Islet precursor cell (in vitro differentiated cells): ENCODE measurements around the gene HTR2B.
"Not testable (repeated sequence)": the region's sequence is repeated elsewhere in the genome, so short reads cannot be mapped to it uniquely, and the experiment has no call there.

Source experiments
- DNase-seq: peaks from one replicate; pipeline ENCODE4 v3.0.0-alpha.2; 2018

HTR2B gene

DNA sequence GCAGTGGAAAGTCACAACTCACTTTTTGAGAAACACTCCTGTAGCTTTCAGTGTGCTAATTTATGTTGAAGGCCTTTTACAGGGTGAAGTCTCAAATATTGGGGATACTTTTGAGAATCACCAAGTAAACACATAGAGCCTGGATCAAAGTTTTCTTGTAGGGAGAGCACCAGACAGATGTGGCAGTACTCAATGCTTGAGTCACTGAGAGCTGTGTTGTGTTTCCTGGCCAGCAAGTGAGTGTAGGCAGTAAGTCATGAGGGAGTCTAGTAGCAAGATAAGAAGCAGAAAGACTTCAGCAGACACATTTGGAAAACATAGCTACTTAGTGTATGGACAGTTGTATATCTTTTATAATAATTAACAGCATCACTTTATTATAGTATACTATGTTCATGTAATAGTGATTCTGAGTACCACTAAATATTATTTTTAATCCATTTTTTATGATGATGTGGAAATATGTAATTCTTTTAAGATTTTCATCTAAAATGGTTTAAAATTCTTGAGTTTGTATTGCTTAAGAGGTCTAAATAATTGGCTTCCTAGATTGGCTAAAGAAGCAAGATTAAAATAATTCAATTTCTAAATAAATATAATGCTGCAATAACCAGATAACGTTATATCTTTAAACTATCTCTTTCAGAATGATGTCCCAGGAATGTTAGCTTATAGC, 55.3 kb downstream of the HTR2B start:
- no peak for DNase-seq

DNA sequence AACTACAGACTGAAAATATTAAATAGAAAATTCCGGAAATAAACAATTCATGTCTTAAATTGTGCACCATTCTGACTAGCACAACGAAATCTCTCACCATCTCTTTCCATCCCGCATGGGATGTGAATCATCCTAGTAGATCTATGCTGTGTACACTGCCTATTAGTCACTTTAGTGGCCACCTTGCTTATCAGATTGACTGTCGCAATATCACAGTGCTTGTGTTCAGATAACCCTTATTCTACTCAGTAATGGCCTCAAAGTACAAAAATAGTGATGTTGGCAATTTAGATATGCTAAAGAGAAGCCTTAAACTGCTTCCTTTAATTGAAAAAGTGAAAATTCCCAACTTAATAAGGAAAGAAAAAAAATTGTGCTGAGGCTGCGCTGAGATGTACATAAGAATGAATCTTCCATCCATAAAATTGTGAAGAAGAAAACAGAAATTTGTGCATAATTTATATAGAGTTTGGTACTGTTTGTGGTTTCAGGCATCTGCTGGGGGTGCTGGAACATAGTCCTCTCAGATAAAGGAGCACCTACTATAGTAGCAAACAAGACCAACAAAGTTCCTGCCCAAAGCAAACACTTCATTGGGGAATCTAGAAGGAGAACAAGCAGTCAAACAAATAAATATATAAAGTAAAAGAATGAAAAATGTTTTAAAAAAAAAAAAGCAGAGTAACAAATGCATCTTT, 56.2 kb downstream of the HTR2B start:
- DNase-seq, result no peak

DNA sequence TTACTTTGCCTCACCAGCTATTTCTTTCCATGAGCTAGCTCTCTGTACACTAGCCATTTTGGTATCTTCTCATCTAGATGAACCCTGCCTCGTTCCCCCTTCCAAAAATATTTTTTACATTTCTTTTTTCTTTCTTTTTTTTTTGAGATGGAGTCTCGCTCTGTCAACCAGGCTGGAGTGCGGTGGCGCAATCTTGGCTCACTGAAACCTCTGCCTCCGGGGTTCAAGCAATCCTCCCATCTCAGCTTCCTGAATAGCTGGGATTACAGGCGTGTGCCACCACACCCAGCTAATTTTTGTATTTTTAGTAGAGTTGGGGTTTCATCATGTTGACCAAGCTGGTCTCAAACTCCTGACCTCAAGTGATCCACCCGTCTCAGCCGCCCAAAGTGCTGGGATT, 57.3 kb downstream of the HTR2B start:
- DNase-seq, result not testable (repeated sequence)

DNA sequence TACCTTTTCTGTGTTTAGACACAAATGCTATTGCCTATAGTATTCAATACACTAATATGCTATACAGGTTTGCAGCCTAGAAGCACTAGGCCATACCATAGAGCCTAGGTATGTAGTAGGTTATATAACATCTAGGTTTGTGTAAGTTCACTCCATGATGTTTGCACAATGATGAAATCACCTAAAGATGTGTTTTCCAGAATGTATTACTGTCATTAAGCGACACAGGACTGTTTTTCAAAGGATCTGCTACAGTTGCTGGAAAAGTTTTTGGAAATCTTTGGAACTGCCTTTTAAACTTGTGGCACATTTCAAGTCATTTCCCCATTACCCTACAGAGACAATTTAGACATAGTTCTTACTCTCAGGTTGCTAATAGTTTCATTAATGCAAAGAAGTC, 58.9 kb downstream of the HTR2B start:
- DNase-seq, result no peak

DNA sequence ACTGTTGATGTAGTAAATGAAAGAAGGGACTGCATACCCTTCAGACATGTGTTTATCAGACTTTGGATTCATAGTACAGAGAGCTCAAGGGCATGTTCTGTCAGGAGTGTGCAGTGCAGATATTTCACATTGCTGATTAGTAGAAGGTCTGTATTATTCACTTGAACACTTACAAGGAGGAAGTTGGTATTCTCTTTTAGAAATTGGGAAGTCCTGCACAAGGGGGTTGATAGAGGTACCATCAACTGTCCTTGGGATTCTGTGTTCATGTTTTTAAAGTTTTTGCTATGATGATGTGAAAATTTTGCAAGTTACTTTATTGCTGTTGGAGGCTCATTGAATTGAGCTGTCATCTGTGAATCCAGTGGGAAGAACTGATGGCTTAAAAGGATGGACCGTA, 61.5 kb downstream of the HTR2B start:
- no peak for DNase-seq

DNA sequence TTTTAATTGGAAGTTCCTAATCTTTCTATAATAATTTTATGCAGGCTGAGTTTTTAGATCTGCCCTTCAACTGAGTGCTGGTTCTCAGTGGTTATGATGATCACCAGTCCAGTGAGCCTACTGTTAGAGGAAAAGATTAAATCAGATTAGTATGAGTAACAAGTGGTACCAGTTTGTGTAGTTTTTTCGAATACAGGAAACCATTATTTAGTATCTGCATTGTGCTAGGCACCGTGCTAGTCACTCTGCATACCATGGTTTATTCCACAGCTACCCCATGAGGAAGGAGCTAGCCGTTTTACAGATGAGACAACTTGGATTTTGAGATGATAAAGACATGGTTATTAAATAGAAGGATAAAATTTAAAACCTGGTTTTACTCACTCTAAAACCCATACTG, 62.1 kb downstream of the HTR2B start:
- DNase-seq, result no peak

DNA sequence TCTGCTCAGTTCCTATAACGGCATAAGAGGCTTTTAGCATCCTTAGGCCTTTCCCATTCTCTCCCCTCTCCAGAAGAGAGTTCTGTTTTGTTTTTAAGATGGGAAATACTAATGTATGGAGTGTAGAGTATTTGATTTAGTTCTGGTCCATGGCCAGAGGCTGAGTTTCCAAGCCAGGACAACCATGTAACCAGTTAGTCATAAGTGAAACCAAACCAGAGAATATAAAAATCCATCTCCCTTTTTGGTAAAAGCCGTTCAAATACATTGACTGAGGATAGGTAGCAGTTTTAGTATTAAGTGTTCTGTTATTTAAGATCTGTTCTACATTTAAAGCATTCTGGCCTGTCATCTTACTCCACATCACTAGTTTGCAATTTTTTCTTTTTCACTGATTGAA, 65.1 kb downstream of the HTR2B start:
- no peak for DNase-seq

DNA sequence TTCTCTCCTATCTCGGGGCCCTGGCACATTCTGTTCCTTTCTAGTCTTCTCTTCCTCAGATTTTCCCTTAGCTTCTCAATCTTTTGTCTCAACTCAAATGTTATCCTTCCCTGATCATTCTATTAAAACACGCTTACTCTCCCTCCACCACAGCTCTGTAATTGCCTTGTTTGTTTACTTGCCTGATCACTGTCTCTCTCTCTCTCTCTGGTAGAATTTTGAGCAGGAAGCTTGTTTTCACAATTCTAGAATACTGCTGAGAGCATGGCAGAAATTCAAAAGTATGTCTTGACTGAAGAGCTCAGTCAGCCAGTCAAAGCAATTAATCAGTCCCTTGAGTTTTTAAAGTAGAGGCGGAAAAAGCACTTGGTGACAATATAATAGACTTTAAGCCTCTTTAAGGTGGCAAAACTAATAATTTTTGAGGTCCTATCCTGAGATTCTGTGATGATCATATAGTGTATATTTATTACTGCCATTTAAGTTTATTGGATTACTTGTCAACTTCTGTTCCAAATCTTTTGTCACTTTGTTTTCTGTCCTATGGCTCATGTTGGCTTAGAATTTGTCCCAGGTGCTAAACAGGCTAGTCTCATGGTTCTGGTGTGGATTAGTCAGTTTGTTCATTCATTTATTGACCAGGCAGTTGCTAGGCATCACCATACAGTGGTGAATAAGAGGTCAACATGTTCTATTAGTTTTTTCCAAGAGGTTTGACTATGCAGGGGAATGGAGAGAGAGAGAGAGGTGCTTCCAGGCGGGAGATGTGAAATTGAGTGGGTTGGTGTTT, 65.9 kb downstream of the HTR2B start:
- DNase-seq, result no peak
